Mesothelial cell of epicardium (in vitro differentiated cells): ENCODE data around the gene EEFSEC. TPM values are rescaled to one million over a fixed set of nuclear protein-coding genes. Genes with fewer than 3 reads are reported as not detected.
A peak's percentile ranks its signal among the peaks of the same experiment; 100 is the strongest.

ENCODE experiments used
- DNase-seq, 2 experiments: peaks; one replicate each; pipeline ENCODE4 v3.0.0; 2021; ENCODE audit warnings: low spot score in 2 of 2; ENCODE audit not compliant: unreplicated experiment in 2 of 2
- H3K27ac Mint-ChIP-seq: 2 replicates; pipeline ENCODE4 v1.8.0; 2021; ENCODE audit warnings: mixed read lengths
- H3K27me3 Mint-ChIP-seq: 2 replicates; pipeline ENCODE4 v1.8.0; 2021; ENCODE audit warnings: low read depth, mixed read lengths
- H3K36me3 Mint-ChIP-seq: 2 replicates; pipeline ENCODE4 v1.8.0; 2021; ENCODE audit warnings: mixed read lengths
- H3K4me1 Mint-ChIP-seq: 2 replicates; pipeline ENCODE4 v1.8.0; 2021; ENCODE audit warnings: mixed read lengths
- H3K4me3 Mint-ChIP-seq: 2 replicates; pipeline ENCODE4 v1.8.0; 2021; ENCODE audit warnings: mild to moderate bottlenecking, moderate library complexity, mixed read lengths
- H3K9me3 Mint-ChIP-seq: 2 replicates; pipeline ENCODE4 v1.8.0; 2021; ENCODE audit warnings: mixed read lengths
- total RNA-seq: library from RNA; stranded (reverse); gene quantifications from 3 replicates; pipeline ENCODE4 v1.2.1, GENCODE V29; 2021
- TF ChIP-seq, protein P1 (sequence below): fragments of 200-600 bp; sonication (generic); IDR thresholded peaks from one replicate; pipeline ENCODE4 v1.5.0; 2021; ENCODE audit warnings: antibody characterized with exemption; ENCODE audit not compliant: unreplicated experiment

EEFSEC gene
- total RNA-seq, 1 donor from 2014 or later, result 19.4 TPM

DNA sequence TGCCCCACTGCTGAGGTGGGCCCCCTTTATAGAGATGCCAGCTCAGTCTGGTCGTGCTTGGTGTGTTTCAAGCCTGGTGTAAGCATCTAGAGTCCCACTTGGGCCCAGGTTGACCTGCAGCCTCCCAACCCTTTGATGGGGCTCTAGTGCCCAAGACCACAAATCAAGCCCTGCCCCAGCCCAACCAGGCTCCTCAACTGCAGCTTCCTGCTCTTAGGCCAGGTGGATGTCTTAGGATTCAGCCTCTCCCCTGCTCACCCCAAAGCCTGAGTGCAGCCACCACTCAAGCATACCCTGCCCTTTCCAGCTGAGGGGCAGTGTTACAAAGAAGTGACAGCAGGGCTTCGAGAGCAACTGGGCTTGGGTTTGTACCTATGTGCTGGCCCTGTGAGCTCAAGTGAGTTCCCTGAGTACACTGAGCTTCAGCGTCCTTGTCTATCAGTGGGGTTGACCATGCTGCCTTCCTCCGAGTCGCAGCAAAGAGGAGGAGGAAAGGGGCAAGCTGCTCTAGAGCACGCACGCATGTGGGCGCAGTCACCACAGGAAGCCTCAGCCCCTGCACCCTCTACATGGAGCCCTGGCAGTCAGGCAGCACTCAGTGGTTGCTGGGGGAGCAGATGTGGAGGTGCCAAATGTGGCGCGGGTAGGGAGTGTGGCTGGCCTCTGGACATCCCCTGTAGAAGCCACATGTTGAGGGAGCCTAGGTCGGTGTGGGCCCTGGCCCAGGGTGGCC is 120.7 kb downstream of the EEFSEC start:
- Mint-ChIP-seq H3K27ac (no peak overlapping the region), H3K4me1 (peaks cover 44% of the 10 kb centered on the region), H3K4me3 (no peak overlapping the region), H3K27me3 (no peaks in the 10 kb centered on the region), H3K36me3 (no peaks in the 10 kb centered on the region), H3K9me3 (no peaks in the 10 kb centered on the region)
- TF ChIP-seq, protein P1, sequence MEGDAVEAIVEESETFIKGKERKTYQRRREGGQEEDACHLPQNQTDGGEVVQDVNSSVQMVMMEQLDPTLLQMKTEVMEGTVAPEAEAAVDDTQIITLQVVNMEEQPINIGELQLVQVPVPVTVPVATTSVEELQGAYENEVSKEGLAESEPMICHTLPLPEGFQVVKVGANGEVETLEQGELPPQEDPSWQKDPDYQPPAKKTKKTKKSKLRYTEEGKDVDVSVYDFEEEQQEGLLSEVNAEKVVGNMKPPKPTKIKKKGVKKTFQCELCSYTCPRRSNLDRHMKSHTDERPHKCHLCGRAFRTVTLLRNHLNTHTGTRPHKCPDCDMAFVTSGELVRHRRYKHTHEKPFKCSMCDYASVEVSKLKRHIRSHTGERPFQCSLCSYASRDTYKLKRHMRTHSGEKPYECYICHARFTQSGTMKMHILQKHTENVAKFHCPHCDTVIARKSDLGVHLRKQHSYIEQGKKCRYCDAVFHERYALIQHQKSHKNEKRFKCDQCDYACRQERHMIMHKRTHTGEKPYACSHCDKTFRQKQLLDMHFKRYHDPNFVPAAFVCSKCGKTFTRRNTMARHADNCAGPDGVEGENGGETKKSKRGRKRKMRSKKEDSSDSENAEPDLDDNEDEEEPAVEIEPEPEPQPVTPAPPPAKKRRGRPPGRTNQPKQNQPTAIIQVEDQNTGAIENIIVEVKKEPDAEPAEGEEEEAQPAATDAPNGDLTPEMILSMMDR, result no peak
- DNase-seq, result no peak

- Mint-ChIP-seq H3K4me1 (peaks cover 50% of the 10 kb centered on the region), H3K4me3 (no peak overlapping the region), H3K27ac (no peak overlapping the region), H3K36me3 (no peaks in the 10 kb centered on the region), H3K9me3 (no peaks in the 10 kb centered on the region), H3K27me3 (no peaks in the 10 kb centered on the region)
- no peak for DNase-seq
- TF ChIP-seq, protein P1, result no peak
Measured at GRCh38 chr3:128274837-128275236, 121.6 kb downstream of the EEFSEC start.

DNA sequence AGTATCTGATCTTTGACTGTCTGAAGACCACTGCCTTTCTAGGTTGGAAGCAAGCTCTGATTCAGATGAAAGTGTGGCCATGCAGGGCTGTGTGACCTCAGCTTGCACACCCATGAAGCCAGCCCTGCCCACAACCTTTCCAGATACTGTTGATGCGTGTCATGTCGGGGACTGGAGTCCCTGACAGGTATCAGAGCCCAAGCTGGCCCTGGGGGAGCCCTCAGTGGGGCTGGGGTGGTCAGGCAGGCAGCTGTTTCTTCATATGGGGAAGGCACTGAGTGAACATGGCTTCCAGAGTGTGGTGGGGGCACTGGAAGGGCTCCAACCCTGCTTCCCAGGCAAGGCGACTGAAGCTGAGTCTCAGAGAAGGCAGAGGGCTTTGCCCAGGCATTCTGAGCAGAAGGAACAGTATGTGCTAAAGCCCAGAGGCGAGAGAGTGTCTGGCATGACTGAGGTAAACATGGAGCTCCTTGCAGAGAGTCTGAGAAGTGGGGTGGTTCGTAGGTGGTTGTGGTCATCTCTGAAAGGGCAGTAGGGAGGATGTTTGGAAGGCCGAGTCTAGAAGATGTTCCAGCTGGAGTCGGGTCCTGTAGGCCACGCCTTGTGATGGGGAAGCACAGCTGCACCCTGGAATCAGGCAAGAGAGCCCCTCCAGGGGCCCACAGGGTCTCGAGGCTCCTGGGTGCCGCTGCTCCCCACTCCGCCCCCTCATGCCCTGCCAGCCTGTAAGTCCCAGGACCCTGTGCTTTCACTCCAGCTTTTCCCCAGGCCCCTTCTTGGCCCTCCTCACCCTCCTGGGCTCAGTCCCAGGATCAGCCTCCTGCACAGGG is 122.2 kb downstream of the EEFSEC start:
- H3K4me1 Mint-ChIP-seq, result peaks cover 52% of the 10 kb centered on the region
- H3K4me3 Mint-ChIP-seq, result no peak overlapping the region
- H3K36me3 Mint-ChIP-seq, result no peaks in the 10 kb centered on the region
- H3K27me3 Mint-ChIP-seq, result no peaks in the 10 kb centered on the region
- no peaks in the 10 kb centered on the region for H3K9me3 Mint-ChIP-seq
- H3K27ac Mint-ChIP-seq, result no peak overlapping the region
- TF ChIP-seq, protein P1, result no peak
- no peak for DNase-seq

GRCh38 chr3:128276146-128276435 is 122.8 kb downstream of the EEFSEC start:
- no peaks in the 10 kb centered on the region for H3K9me3 Mint-ChIP-seq
- no peaks in the 10 kb centered on the region for H3K36me3 Mint-ChIP-seq
- no peak overlapping the region for H3K27ac Mint-ChIP-seq
- TF ChIP-seq, protein P1, result no peak
- DNase-seq, result no peak
- peaks cover 53% of the 10 kb centered on the region for H3K4me1 Mint-ChIP-seq
- no peaks in the 10 kb centered on the region for H3K27me3 Mint-ChIP-seq
- no peak overlapping the region for H3K4me3 Mint-ChIP-seq

DNA sequence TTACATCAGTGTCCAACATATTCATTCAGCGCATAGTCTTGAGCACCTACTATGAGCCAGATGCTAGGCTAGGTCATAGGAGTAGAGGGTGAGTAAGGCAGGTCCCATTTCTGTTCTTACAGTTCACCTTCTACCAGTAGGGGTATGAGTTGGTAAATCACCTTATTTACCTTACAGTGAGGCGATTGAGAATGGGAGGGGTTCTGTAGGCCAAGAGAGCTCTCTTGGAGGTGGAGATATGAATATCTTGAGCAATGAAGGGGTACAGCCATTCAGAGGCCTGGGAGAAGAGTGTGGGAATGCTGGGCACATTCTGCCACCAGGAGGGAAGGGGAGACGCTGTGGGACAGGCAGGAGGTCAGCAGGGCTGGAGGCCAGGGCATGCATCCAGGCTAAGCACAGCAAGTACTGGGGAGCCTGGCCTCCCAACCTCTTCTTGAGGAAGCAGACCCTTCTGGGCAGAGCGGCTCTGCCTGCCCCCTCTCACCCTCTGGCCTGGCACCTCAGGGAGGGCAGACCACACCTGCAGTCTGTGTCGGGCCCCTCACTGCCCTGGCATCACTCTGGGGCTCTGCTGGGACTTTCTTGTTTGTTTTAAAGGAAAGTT is 123.4 kb downstream of the EEFSEC start:
- Mint-ChIP-seq H3K9me3 (no peaks in the 10 kb centered on the region), H3K4me1 (peaks cover 56% of the 10 kb centered on the region), H3K4me3 (no peak overlapping the region), H3K27me3 (no peaks in the 10 kb centered on the region), H3K36me3 (no peaks in the 10 kb centered on the region), H3K27ac (peak overlapping the region; percentile 55)
- peak in 1 of 2 experiments; percentile 3 for DNase-seq
- TF ChIP-seq, protein P1, result no peak
